Measurements from ENCODE around the gene FSHR.

DNA sequence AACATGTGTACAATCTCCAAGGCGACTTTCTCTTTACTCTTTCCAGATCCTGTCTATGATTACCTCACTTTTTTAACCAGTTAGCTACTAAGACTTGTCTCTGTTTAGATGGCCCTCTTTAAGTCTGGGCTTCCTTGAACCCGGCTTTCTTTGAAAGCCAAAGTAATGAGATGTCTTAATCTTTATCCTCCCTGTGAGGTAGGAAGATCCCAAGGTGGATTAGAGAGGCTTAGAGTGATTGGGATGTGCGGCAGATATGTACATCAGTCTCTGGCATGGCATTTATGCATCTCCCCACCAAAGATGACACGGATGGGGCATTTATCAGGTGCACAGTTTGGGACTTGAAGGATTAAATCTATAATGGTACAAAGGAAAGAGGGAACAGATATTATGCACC is 186.3 kb downstream of the FSHR start:
- TF ChIP-seq TAF7 (optimal IDR thresholded peaks at IDR 0.05; ENCODE audit: borderline replicate concordance, low read depth, low read length) (no peak), RAD21 (IDR thresholded peaks at IDR 0.05 in 1 of 2, conservative IDR thresholded peaks at IDR 0.05 in 1 of 2; ENCODE audit: low read depth in 2 of 2, low read length in 2 of 2) (no peak), ATF2 (IDR thresholded peaks at IDR 0.05; ENCODE audit: low read length) (no peak), ASH2L (IDR thresholded peaks at IDR 0.05; ENCODE audit: low read length) (no peak), FOSL1 (IDR thresholded peaks at IDR 0.05; ENCODE audit: insufficient read depth, low read depth, low read length) (no peak)
- TF ChIP-seq, protein P1, sequence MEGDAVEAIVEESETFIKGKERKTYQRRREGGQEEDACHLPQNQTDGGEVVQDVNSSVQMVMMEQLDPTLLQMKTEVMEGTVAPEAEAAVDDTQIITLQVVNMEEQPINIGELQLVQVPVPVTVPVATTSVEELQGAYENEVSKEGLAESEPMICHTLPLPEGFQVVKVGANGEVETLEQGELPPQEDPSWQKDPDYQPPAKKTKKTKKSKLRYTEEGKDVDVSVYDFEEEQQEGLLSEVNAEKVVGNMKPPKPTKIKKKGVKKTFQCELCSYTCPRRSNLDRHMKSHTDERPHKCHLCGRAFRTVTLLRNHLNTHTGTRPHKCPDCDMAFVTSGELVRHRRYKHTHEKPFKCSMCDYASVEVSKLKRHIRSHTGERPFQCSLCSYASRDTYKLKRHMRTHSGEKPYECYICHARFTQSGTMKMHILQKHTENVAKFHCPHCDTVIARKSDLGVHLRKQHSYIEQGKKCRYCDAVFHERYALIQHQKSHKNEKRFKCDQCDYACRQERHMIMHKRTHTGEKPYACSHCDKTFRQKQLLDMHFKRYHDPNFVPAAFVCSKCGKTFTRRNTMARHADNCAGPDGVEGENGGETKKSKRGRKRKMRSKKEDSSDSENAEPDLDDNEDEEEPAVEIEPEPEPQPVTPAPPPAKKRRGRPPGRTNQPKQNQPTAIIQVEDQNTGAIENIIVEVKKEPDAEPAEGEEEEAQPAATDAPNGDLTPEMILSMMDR (IDR thresholded peaks at IDR 0.05; ENCODE audit: control extremely low read depth in 1 of 3, insufficient read depth in 1 of 3, low read depth in 1 of 3, low read length in 3 of 3): no peak
